Measurements from ENCODE around the gene LNX1. TPM values are rescaled to one million over a fixed set of nuclear protein-coding genes. Genes with fewer than 3 reads are reported as not detected.
"Not testable (repeated sequence)": the region's sequence is repeated elsewhere in the genome, so short reads cannot be mapped to it uniquely, and the experiment has no call there.

LNX1 gene
- total and polyA plus RNA-seq, 9 of the 15 experiments (the other 6 are each of a cell fraction or from before 2014, with no cell fraction given) = 0.40 to 3.6 (median 2.2) TPM

DNA sequence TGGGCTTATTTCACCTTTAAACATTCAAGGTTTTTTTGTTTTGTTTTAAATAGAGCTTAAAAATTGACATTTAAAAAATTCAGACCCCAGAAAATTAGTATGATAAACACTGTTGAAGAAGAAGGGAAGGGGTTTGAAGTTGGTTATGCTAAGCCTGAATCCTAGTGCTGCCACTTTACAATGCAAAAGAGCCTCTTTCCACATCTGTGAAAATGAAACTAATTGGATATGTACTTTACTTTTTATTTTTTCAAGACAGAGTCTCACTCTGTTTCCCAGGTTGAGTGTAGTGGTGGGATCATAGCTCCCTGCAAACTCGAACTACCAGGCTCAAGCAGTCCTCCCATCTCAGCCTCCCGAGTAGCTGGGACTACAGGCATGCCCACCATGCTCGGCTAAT lies 172.1 kb downstream of the LNX1 start:
- intact Hi-C loops (cut with micrococcal nuclease) (loop anchor here (10.0 kb wide), 1 partner anchor 176 kb away; the partner anchor contains the start of gene LNX1), in situ Hi-C loops (cut with MboI) (no loop called here)
- no peaks in the 10 kb centered on the region for H3K27me3 ChIP-seq (ENCODE audit: control insufficient read depth in 2 of 2, insufficient read depth in 2 of 2, low read length in 2 of 2)
- no TSS peak for BruUV-seq (replicated peaks)
- no peak overlapping the region for H3K9ac ChIP-seq (ENCODE audit: insufficient read depth in 1 of 2, low read depth in 2 of 2, low read length in 2 of 2)
- no peaks in the 10 kb centered on the region for H3K9me3 ChIP-seq (replicated peaks; ENCODE audit: control insufficient read depth, insufficient read depth, low read depth, low read length)
- TF ChIP-seq ZNF408 (CRISPR knock-in tag; IDR thresholded peaks at IDR 0.05; ENCODE audit: low read depth) (no peak), ATF6 (CRISPR knock-in tag; IDR thresholded peaks at IDR 0.05) (no peak), THRA (IDR thresholded peaks at IDR 0.05) (no peak), CHD4 (IDR thresholded peaks at IDR 0.05; ENCODE audit: insufficient read depth, insufficient replicate concordance, low read depth, low read length, poor library complexity, severe bottlenecking) (no peak), TFAM (CRISPR knock-in tag; conservative IDR thresholded peaks at IDR 0.05) (no peak), ETS1 (conservative IDR thresholded peaks at IDR 0.05; ENCODE audit: control insufficient read depth, low read depth, low read length) (no peak)
- TF ChIP-seq, protein P1, sequence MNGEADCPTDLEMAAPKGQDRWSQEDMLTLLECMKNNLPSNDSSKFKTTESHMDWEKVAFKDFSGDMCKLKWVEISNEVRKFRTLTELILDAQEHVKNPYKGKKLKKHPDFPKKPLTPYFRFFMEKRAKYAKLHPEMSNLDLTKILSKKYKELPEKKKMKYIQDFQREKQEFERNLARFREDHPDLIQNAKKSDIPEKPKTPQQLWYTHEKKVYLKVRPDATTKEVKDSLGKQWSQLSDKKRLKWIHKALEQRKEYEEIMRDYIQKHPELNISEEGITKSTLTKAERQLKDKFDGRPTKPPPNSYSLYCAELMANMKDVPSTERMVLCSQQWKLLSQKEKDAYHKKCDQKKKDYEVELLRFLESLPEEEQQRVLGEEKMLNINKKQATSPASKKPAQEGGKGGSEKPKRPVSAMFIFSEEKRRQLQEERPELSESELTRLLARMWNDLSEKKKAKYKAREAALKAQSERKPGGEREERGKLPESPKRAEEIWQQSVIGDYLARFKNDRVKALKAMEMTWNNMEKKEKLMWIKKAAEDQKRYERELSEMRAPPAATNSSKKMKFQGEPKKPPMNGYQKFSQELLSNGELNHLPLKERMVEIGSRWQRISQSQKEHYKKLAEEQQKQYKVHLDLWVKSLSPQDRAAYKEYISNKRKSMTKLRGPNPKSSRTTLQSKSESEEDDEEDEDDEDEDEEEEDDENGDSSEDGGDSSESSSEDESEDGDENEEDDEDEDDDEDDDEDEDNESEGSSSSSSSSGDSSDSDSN (IDR thresholded peaks at IDR 0.05; ENCODE audit: borderline replicate concordance in 1 of 2, low read depth in 2 of 2, low read length in 2 of 2) = no peak
- WGBS (ENCODE audit: insufficient coverage, low coverage, missing lambda C conversion rate) = 100% methylated on average over 3 of the region's 3 CpGs
- H3K36me3 ChIP-seq (ENCODE audit: control insufficient read depth, insufficient read depth, low read length) = peaks cover 38% of the 10 kb centered on the region; the same call in 2 of the 3 replicates
- H2AFZ ChIP-seq (ENCODE audit: low read depth, low read length) = no peak overlapping the region
- no peaks in the 10 kb centered on the region for H3K4me1 ChIP-seq (replicated peaks in 1 of 2; ENCODE audit: control insufficient read depth in 2 of 2, insufficient read depth in 2 of 2, low read length in 2 of 2)
- H3K79me2 ChIP-seq (ENCODE audit: control insufficient read depth, insufficient read depth, low read length) = peaks cover 2% of the 10 kb centered on the region; the same call in 1 of the 3 replicates
- FAIRE-seq (no peak), ATAC-seq (no peak), DNase-seq (ENCODE audit: extremely low read depth in 1 of 4, low spot score in 3 of 4) (no peak)
- CTCF ChIA-PET (ENCODE audit: low intra/inter-chr PET ratio) = interaction anchor here (0.6 kb wide), 1 partner anchor 34 kb away, joined by 3 read pairs; no protein-coding TSS in a partner anchor
- no peak overlapping the region for H3K27ac ChIP-seq (ENCODE audit: extremely low read depth, low read depth, low read length)
- H3K4me2 ChIP-seq (ENCODE audit: insufficient read depth, low read length) = no peak overlapping the region
- no peak overlapping the region for H3K4me3 ChIP-seq
- POLR2A ChIA-PET = no interaction called here
- H3K9me1 ChIP-seq (ENCODE audit: control insufficient read depth, insufficient read depth, low read length) = no peaks in the 10 kb centered on the region
- no peaks in the 10 kb centered on the region for H4K20me1 ChIP-seq (replicated peaks; ENCODE audit: control insufficient read depth, insufficient read depth, low read length)

GRCh38 chr4:53409479-53409878 lies 181.8 kb downstream of the LNX1 start:
- not testable (repeated sequence) for BruUV-seq (replicated peaks)
- WGBS (ENCODE audit: insufficient coverage, low coverage, missing lambda C conversion rate) = 93% methylated on average over 8 of the region's 11 CpGs

More at GRCh38 chr4:53409479-53409878, 181.8 kb downstream of the LNX1 start:
- peaks cover 33% of the 10 kb centered on the region for H3K79me2 ChIP-seq (ENCODE audit: control insufficient read depth, insufficient read depth, low read length)
- H3K27ac ChIP-seq (ENCODE audit: extremely low read depth, low read depth, low read length); H3K4me3 ChIP-seq; CTCF ChIA-PET (ENCODE audit: low intra/inter-chr PET ratio); H3K27me3 ChIP-seq (ENCODE audit: control insufficient read depth in 2 of 2, insufficient read depth in 2 of 2, low read length in 2 of 2); FAIRE-seq; intact Hi-C loops (cut with micrococcal nuclease); H3K4me1 ChIP-seq (replicated peaks in 1 of 2; ENCODE audit: control insufficient read depth in 2 of 2, insufficient read depth in 2 of 2, low read length in 2 of 2); ATAC-seq; in situ Hi-C loops (cut with MboI); DNase-seq (ENCODE audit: extremely low read depth in 1 of 4, low spot score in 3 of 4); H2AFZ ChIP-seq (ENCODE audit: low read depth, low read length); H3K9ac ChIP-seq (ENCODE audit: insufficient read depth in 1 of 2, low read depth in 2 of 2, low read length in 2 of 2); H3K9me1 ChIP-seq (ENCODE audit: control insufficient read depth, insufficient read depth, low read length); H4K20me1 ChIP-seq (replicated peaks; ENCODE audit: control insufficient read depth, insufficient read depth, low read length); H3K4me2 ChIP-seq (ENCODE audit: insufficient read depth, low read length); POLR2A ChIA-PET; H3K9me3 ChIP-seq (replicated peaks; ENCODE audit: control insufficient read depth, insufficient read depth, low read depth, low read length): not testable (repeated sequence)
- H3K36me3 ChIP-seq (ENCODE audit: control insufficient read depth, insufficient read depth, low read length) = peaks cover 17% of the 10 kb centered on the region
